HL-60 (cell line): ENCODE data around the gene LRP1B.

Source experiments
- SPI1 ChIP-seq: IDR thresholded peaks from 2 replicates; pipeline ENCODE4 v1.6.1; 2012; ENCODE audit warnings: low read depth, mild to moderate bottlenecking, borderline replicate concordance
- TF ChIP-seq, protein P1 (sequence below): IDR thresholded peaks from 2 replicates; pipeline ENCODE4 v1.6.1; 2012; ENCODE audit warnings: low read depth; ENCODE audit not compliant: insufficient replicate concordance
- TF ChIP-seq, protein P2 (sequence below): IDR thresholded peaks from one replicate; pipeline ENCODE4 v1.5.1; 2011; ENCODE audit warnings: low read length, control low read depth, inconsistent platforms; ENCODE audit not compliant: insufficient read depth

DNA sequence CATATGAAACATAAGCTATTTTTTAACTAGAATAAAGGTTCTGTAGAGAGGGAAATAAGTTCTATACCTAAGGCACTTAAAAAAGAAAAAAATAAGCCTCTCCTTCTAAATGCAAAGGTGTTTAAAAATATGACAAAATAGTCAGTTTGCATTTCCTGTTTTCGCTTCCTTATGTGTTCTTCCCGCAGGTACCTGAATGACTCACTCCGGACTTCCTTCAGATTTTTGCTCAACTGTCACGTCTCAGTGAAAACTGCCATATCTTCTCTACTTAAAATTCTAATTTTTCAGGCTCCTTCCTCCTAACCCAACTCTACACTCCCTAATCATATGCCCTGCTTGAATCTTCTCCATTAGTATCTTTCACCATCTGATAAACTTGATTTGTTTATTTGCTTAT lies 1333.1 kb downstream of the LRP1B start:
- TF ChIP-seq, protein P1, sequence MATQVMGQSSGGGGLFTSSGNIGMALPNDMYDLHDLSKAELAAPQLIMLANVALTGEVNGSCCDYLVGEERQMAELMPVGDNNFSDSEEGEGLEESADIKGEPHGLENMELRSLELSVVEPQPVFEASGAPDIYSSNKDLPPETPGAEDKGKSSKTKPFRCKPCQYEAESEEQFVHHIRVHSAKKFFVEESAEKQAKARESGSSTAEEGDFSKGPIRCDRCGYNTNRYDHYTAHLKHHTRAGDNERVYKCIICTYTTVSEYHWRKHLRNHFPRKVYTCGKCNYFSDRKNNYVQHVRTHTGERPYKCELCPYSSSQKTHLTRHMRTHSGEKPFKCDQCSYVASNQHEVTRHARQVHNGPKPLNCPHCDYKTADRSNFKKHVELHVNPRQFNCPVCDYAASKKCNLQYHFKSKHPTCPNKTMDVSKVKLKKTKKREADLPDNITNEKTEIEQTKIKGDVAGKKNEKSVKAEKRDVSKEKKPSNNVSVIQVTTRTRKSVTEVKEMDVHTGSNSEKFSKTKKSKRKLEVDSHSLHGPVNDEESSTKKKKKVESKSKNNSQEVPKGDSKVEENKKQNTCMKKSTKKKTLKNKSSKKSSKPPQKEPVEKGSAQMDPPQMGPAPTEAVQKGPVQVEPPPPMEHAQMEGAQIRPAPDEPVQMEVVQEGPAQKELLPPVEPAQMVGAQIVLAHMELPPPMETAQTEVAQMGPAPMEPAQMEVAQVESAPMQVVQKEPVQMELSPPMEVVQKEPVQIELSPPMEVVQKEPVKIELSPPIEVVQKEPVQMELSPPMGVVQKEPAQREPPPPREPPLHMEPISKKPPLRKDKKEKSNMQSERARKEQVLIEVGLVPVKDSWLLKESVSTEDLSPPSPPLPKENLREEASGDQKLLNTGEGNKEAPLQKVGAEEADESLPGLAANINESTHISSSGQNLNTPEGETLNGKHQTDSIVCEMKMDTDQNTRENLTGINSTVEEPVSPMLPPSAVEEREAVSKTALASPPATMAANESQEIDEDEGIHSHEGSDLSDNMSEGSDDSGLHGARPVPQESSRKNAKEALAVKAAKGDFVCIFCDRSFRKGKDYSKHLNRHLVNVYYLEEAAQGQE: no peak
- TF ChIP-seq, protein P2, sequence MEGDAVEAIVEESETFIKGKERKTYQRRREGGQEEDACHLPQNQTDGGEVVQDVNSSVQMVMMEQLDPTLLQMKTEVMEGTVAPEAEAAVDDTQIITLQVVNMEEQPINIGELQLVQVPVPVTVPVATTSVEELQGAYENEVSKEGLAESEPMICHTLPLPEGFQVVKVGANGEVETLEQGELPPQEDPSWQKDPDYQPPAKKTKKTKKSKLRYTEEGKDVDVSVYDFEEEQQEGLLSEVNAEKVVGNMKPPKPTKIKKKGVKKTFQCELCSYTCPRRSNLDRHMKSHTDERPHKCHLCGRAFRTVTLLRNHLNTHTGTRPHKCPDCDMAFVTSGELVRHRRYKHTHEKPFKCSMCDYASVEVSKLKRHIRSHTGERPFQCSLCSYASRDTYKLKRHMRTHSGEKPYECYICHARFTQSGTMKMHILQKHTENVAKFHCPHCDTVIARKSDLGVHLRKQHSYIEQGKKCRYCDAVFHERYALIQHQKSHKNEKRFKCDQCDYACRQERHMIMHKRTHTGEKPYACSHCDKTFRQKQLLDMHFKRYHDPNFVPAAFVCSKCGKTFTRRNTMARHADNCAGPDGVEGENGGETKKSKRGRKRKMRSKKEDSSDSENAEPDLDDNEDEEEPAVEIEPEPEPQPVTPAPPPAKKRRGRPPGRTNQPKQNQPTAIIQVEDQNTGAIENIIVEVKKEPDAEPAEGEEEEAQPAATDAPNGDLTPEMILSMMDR: no peak
- TF ChIP-seq SPI1: no peak
